AG08395 (cell line): ENCODE measurements around the gene PCBP2.

ENCODE experiments used
- DNase-seq: peaks from one replicate; pipeline ENCODE4 v3.0.0; 2012; ENCODE audit warnings: mixed read lengths, low spot score

Gene PCBP2

DNA sequence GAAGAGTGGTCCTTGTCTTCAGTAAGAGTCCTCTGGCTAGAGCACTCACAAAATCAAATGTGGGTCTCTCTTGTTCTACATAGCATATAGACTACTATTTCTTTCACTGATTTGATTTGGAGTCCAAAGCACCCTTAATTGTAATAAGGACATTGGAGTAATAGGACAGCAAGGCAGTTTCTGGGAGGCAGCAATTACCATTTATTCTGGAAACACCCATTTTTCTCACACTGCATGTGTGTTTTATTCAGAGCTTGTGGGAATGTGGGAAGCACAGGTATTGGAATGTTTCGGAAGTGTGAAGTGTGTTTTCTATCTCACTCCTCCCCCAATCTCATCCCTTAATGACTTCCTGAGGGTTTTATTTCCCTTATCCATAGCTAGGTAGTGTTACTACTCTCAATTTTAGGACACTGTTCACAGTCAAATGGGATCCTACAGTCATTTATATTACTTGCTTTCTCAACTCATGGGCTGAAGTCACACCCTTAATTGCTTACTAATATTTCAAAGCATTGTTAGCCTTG lies 20.2 kb downstream of the PCBP2 start:
- DNase-seq = no peak

DNA sequence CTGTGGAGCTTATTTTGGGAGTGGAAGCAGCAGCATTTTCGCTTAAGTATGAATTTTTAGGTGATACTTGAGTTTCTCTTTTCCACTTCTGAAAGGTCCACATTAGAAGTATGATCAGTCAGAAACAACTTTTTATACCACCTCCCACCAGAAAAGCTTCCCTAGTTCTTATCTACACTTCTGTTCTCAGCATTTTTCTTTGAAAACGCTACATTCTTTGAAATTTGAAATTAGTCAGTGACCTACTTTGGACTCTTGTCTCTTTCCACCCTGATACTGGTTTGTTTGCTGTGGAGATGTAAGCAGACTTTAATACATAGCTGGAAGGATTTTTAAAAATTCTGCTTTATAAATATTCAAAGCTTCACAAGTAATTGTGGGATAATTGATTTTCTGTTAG lies 22.2 kb downstream of the PCBP2 start:
- no peak for DNase-seq

DNA sequence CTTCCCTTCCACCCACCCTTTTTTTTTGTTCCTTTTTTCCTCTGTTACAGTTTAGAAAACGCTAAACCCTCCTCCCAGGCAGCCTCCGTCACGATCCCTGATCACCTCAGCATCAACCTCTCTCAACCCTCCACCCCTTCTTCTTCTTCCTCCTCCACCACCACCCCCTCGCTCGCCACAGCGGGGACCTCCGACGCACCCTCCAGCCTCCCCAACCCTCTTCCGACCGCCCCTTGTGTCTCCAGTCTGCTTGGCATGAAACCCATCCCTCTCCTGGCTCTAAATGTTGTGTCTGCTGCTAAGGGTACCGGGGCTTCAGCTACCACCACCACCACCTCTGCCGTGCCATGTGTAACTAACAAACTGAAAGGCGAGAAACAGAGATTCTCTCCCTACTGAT lies 22.9 kb downstream of the PCBP2 start:
- DNase-seq = no peak

DNA sequence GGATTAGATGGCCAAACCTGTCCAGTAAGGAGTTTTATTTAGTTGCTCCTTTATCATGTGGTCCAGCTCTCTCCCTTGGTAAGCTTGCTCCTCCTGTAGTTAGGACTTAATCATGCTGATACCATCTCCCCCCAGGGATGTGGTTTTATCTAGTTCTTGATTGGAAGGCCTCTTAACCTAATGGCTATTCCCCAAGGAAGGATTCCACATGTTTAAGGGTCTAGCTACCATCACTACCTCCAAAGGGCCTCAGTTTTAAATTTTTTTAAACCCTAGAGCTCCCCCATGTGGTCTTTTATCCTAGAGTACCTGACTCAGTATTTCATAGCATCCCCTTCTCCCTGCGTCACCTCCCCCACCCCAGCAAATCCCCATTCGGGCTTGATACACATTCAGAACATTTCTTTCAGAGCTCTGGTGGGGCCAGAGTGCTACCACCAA lies 24.9 kb downstream of the PCBP2 start:
- DNase-seq = no peak

- DNase-seq = no peak
Measured at GRCh38 chr12:53478865-53479264, 27.0 kb downstream of the PCBP2 start.

- no peak for DNase-seq
Measured at GRCh38 chr12:53479331-53479730, 27.4 kb downstream of the PCBP2 start.

- DNase-seq = no peak
Measured at GRCh38 chr12:53480491-53481442, 28.9 kb downstream of the PCBP2 start.

DNA sequence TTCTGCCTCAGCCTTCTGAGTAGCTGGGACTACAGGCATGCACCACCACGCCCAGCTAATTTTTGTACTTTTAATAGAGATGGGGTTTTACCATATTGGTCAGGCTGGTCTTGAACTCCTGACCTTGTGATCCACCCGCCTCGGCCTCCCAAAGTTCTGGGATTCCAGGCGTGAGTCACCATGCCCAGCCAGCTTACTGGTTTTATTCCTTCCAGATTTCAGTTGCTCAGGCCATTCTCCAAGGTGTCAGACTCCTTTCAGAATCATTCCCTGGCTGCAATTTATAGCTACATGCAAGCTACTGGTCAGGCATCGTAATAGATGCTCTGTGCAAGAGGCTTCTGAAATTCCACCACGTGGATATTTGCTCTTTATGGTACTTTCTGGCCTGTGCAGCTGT lies 29.6 kb downstream of the PCBP2 start:
- peak; percentile 61 for DNase-seq

- no peak for DNase-seq
Measured at GRCh38 chr12:53481939-53482586, 30.2 kb downstream of the PCBP2 start.

GRCh38 chr12:53482626-53483168 lies 30.8 kb downstream of the PCBP2 start:
- DNase-seq = no peak

- DNase-seq = no peak
Measured at GRCh38 chr12:53483225-53483978, 31.5 kb downstream of the PCBP2 start.

GRCh38 chr12:53483979-53484377 lies 32.1 kb downstream of the PCBP2 start:
- no peak for DNase-seq

GRCh38 chr12:53484686-53485575 lies 33.0 kb downstream of the PCBP2 start:
- no peak for DNase-seq

- DNase-seq = no peak
Measured at GRCh38 chr12:53485955-53486735, 34.2 kb downstream of the PCBP2 start.

GRCh38 chr12:53486736-53487487 lies 35.0 kb downstream of the PCBP2 start:
- DNase-seq = no peak

- no peak for DNase-seq
Measured at GRCh38 chr12:53489242-53489864, 37.5 kb downstream of the PCBP2 start.

- no peak for DNase-seq
Measured at GRCh38 chr12:53492188-53492587, 40.3 kb downstream of the PCBP2 start.

GRCh38 chr12:53492830-53493609 lies 41.1 kb downstream of the PCBP2 start:
- peak; percentile 87 for DNase-seq
